Epidermal melanocyte (primary cell): ENCODE results near the gene ULK1.
"Not testable (repeated sequence)": the region's sequence is repeated elsewhere in the genome, so short reads cannot be mapped to it uniquely, and the experiment has no call there.

Experiments
- DNase-seq: peaks from one replicate; pipeline ENCODE4 v3.0.0; 2011; ENCODE audit warnings: low spot score; ENCODE audit not compliant: insufficient read length

The ULK1 gene

GRCh38 chr12:131861261-131862083, 33.0 kb upstream of the ULK1 start:
- DNase-seq, result no peak

- no peak for DNase-seq
Observed at GRCh38 chr12:131862084-131862441, 32.4 kb upstream of the ULK1 start.

- DNase-seq, result no peak
Observed at GRCh38 chr12:131862600-131862993, 31.8 kb upstream of the ULK1 start.

- no peak for DNase-seq
Observed at GRCh38 chr12:131862994-131863710, 31.3 kb upstream of the ULK1 start.

GRCh38 chr12:131863711-131864396, 30.6 kb upstream of the ULK1 start:
- no peak for DNase-seq

GRCh38 chr12:131864469-131864868, 30.0 kb upstream of the ULK1 start:
- no peak for DNase-seq

GRCh38 chr12:131865180-131865875, 29.1 kb upstream of the ULK1 start:
- DNase-seq, result no peak

- no peak for DNase-seq
Observed at GRCh38 chr12:131867471-131867870, 27.0 kb upstream of the ULK1 start.

GRCh38 chr12:131867891-131868675, 26.3 kb upstream of the ULK1 start:
- no peak for DNase-seq

GRCh38 chr12:131869871-131870418, 24.5 kb upstream of the ULK1 start:
- no peak for DNase-seq

- DNase-seq, result no peak
Observed at GRCh38 chr12:131871677-131872076, 22.7 kb upstream of the ULK1 start.

GRCh38 chr12:131872154-131873051, 22.0 kb upstream of the ULK1 start:
- no peak for DNase-seq

- DNase-seq, result no peak
Observed at GRCh38 chr12:131873293-131873692, 21.1 kb upstream of the ULK1 start.

GRCh38 chr12:131874972-131875371, 19.4 kb upstream of the ULK1 start:
- DNase-seq, result not testable (repeated sequence)

GRCh38 chr12:131877216-131877615, 17.2 kb upstream of the ULK1 start:
- DNase-seq, result not testable (repeated sequence)

GRCh38 chr12:131878436-131878835, 16.0 kb upstream of the ULK1 start:
- not testable (repeated sequence) for DNase-seq

- no peak for DNase-seq
Observed at GRCh38 chr12:131882804-131883520, 11.5 kb upstream of the ULK1 start.

- DNase-seq, result no peak
Observed at GRCh38 chr12:131883521-131883900, 10.9 kb upstream of the ULK1 start.

GRCh38 chr12:131885076-131885475, 9.3 kb upstream of the ULK1 start:
- DNase-seq, result not testable (repeated sequence)
